GM23338 (cell line): ENCODE results near the gene HOATZ. TPM values are rescaled to one million over a fixed set of nuclear protein-coding genes. Genes with fewer than 3 reads are reported as not detected.

Experiments used
- ATAC-seq: fragments of 200-7000 bp; cut with Tn5 transposase; 3 replicates; pipeline ENCODE4 v1.9.1; 2020
- DNase-seq: peaks from one replicate; pipeline ENCODE4 v3.0.0-alpha.2; 2015; ENCODE audit warnings: low spot score
- H2AFZ ChIP-seq: fragments of 200-600 bp; sonication (generic); 2 replicates; pipeline ENCODE4 v1.8.0; 2016; ENCODE audit warnings: antibody characterized with exemption, mild to moderate bottlenecking, moderate library complexity
- H3F3A ChIP-seq: fragments of 200-600 bp; sonication (generic); replicated peaks from 2 replicates; pipeline ENCODE4 v1.8.0; 2017; ENCODE audit warnings: antibody characterized with exemption, mixed run types, low read depth
- H3K27ac ChIP-seq: fragments of 200-600 bp; sonication (generic); 2 replicates; pipeline ENCODE4 v1.6.1; 2016; ENCODE audit warnings: low read depth
- H3K27me3 ChIP-seq: fragments of 200-600 bp; sonication (generic); 2 replicates; pipeline ENCODE4 v1.8.0; 2016; ENCODE audit warnings: mild to moderate bottlenecking, mixed run types, moderate library complexity; ENCODE audit not compliant: insufficient read depth
- H3K36me3 ChIP-seq: fragments of 200-600 bp; sonication (generic); 2 replicates; pipeline ENCODE4 v1.8.0; 2016; ENCODE audit warnings: mild to moderate bottlenecking; ENCODE audit not compliant: insufficient read depth
- H3K4me1 ChIP-seq: fragments of 200-600 bp; sonication (generic); 2 replicates; pipeline ENCODE4 v1.8.0; 2016; ENCODE audit warnings: mild to moderate bottlenecking, moderate library complexity; ENCODE audit not compliant: insufficient read depth
- H3K4me2 ChIP-seq: fragments of 200-600 bp; sonication (generic); 2 replicates; pipeline ENCODE4 v1.7.1; 2017; ENCODE audit warnings: mixed run types
- H3K4me3 ChIP-seq: fragments of 200-600 bp; sonication (generic); 2 replicates; pipeline ENCODE4 v1.6.1; 2016; ENCODE audit warnings: mixed run types
- H3K79me2 ChIP-seq: fragments of 200-600 bp; sonication (generic); replicated peaks from 2 replicates; pipeline ENCODE4 v1.8.0; 2017; ENCODE audit warnings: mild to moderate bottlenecking; ENCODE audit not compliant: insufficient read depth
- H3K9me2 ChIP-seq: fragments of 200-600 bp; sonication (generic); 2 replicates; pipeline ENCODE4 v1.8.0; 2017; ENCODE audit not compliant: insufficient read depth
- H4K20me1 ChIP-seq: fragments of 200-600 bp; sonication (generic); replicated peaks from 2 replicates; pipeline ENCODE4 v1.8.0; 2017; ENCODE audit warnings: mild to moderate bottlenecking; ENCODE audit not compliant: insufficient read depth
- H3K27ac Mint-ChIP-seq: 2 replicates; pipeline ENCODE4 v1.8.0; 2020; ENCODE audit warnings: inconsistent platforms, mild to moderate bottlenecking, moderate library complexity, mixed read lengths
- H3K27me3 Mint-ChIP-seq: 3 replicates; pipeline ENCODE4 v1.8.0; 2022; ENCODE audit warnings: low read depth, mild to moderate bottlenecking, moderate library complexity, mixed read lengths, inconsistent platforms; ENCODE audit not compliant: insufficient read depth, poor library complexity
- H3K36me3 Mint-ChIP-seq: 3 replicates; pipeline ENCODE4 v1.8.0; 2021; ENCODE audit warnings: low read depth, mild to moderate bottlenecking, inconsistent platforms, moderate library complexity, mixed read lengths
- H3K4me1 Mint-ChIP-seq: 3 replicates; pipeline ENCODE4 v1.8.0; 2020; ENCODE audit warnings: mild to moderate bottlenecking, inconsistent platforms, mixed read lengths
- H3K4me3 Mint-ChIP-seq: 3 replicates; pipeline ENCODE4 v1.8.0; 2021; ENCODE audit warnings: moderate library complexity, mild to moderate bottlenecking, inconsistent platforms, mixed read lengths
- H3K9me3 Mint-ChIP-seq: 3 replicates; pipeline ENCODE4 v1.8.0; 2020; ENCODE audit warnings: moderate library complexity, mild to moderate bottlenecking, inconsistent platforms, mixed read lengths
- CREB1 ChIP-seq: fragments of 250-450 bp; sonication (Bioruptor Pico); IDR thresholded peaks from 2 replicates; pipeline ENCODE4 v1.5.0; 2020; ENCODE audit warnings: low read depth, mild to moderate bottlenecking, moderate library complexity
- EZH2 ChIP-seq: fragments of 200-600 bp; sonication (generic); IDR thresholded peaks from one replicate; pipeline ENCODE4 v1.8.0; 2017; ENCODE audit warnings: antibody characterized with exemption, mild to moderate bottlenecking, low read depth; ENCODE audit not compliant: unreplicated experiment
- EZH2phosphoT487 ChIP-seq: fragments of 200-600 bp; sonication (generic); IDR thresholded peaks from one replicate; pipeline ENCODE4 v1.8.1; 2018; ENCODE audit warnings: antibody characterized with exemption; ENCODE audit not compliant: unreplicated experiment
- NANOG ChIP-seq: IDR thresholded peaks from 2 replicates; pipeline ENCODE4 v1.6.1; 2016; ENCODE audit warnings: antibody characterized with exemption, borderline replicate concordance
- REST ChIP-seq: IDR thresholded peaks from one replicate; pipeline ENCODE4 v1.6.1; 2018; ENCODE audit warnings: antibody characterized with exemption; ENCODE audit not compliant: unreplicated experiment
- STAT1 ChIP-seq: IDR thresholded peaks from one replicate; pipeline ENCODE4 v1.6.1; 2016; ENCODE audit warnings: antibody characterized with exemption; ENCODE audit not compliant: unreplicated experiment
- ZNF331 ChIP-seq: fragments of 250-450 bp; sonication (Bioruptor Pico); IDR thresholded peaks from 2 replicates; pipeline ENCODE4 v1.5.0; 2020; ENCODE audit warnings: low read depth, mild to moderate bottlenecking, moderate library complexity
- polyA plus RNA-seq: library from polyadenylated mRNA; unstranded; fragments of >200 nt; fragmentation: Nextera tagmentation; extraction: Ambion mirVana; gene quantifications from 2 replicates; pipeline ENCODE4 v1.2.1, GENCODE V29; 2016
- total RNA-seq: library from RNA; depleted of rRNA; stranded (reverse); fragments of >200 nt; shearing (Covaris generic); gene quantifications from 2 replicates; pipeline ENCODE4 v1.2.3, GENCODE V29; 2014
- TF ChIP-seq, protein P1 (sequence below), 2 experiments: fragments of 200-600 bp in 1 of 2; sonication (generic) in 1 of 2; conservative IDR thresholded peaks; 2 replicates each; pipeline versions ENCODE4 v1.5.1 to v1.6.1; 2016 to 2017; ENCODE audit warnings: antibody characterized with exemption in 2 of 2, low read depth in 2 of 2, mild to moderate bottlenecking in 2 of 2, moderate library complexity in 1 of 2
- TF ChIP-seq, protein P2 (sequence below): fragments of 250-450 bp; sonication (Bioruptor Pico); IDR thresholded peaks from 2 replicates; pipeline ENCODE4 v1.5.0; 2020; ENCODE audit warnings: mild to moderate bottlenecking, moderate library complexity
- TF ChIP-seq, protein P3 (sequence below): IDR thresholded peaks from 2 replicates; pipeline ENCODE4 v1.6.1; 2016; ENCODE audit warnings: antibody characterized with exemption

The HOATZ gene
- total and polyA plus RNA-seq, 2 experiments from 2014 or later = not detected

- H3K79me2 ChIP-seq = no peaks in the 10 kb centered on the region
- no peak for ATAC-seq
- Mint-ChIP-seq H3K27me3 (no peaks in the 10 kb centered on the region), H3K27ac (no peak overlapping the region), H3K4me3 (no peak overlapping the region), H3K36me3 (no peaks in the 10 kb centered on the region), H3K9me3 (no peaks in the 10 kb centered on the region), H3K4me1 (peaks cover 2% of the 10 kb centered on the region; the same call in 2 of the 3 replicates)
- H2AFZ ChIP-seq = no peak overlapping the region
- H3F3A ChIP-seq = no peaks in the 10 kb centered on the region
- H3K4me3 ChIP-seq = no peak overlapping the region
- peaks cover under 1% of the 10 kb centered on the region; the same call in 1 of the 2 replicates for H3K27me3 ChIP-seq
- H3K36me3 ChIP-seq = no peaks in the 10 kb centered on the region
- H3K4me1 ChIP-seq = peaks cover 7% of the 10 kb centered on the region; the same call in 1 of the 2 replicates
- TF ChIP-seq NANOG (no peak), CREB1 (CRISPR knock-in tag) (no peak), REST (no peak), EZH2 (no peak), STAT1 (no peak), EZH2phosphoT487 (no peak), ZNF331 (no peak)
- TF ChIP-seq, protein P1, sequence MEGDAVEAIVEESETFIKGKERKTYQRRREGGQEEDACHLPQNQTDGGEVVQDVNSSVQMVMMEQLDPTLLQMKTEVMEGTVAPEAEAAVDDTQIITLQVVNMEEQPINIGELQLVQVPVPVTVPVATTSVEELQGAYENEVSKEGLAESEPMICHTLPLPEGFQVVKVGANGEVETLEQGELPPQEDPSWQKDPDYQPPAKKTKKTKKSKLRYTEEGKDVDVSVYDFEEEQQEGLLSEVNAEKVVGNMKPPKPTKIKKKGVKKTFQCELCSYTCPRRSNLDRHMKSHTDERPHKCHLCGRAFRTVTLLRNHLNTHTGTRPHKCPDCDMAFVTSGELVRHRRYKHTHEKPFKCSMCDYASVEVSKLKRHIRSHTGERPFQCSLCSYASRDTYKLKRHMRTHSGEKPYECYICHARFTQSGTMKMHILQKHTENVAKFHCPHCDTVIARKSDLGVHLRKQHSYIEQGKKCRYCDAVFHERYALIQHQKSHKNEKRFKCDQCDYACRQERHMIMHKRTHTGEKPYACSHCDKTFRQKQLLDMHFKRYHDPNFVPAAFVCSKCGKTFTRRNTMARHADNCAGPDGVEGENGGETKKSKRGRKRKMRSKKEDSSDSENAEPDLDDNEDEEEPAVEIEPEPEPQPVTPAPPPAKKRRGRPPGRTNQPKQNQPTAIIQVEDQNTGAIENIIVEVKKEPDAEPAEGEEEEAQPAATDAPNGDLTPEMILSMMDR (conservative IDR thresholded peaks at IDR 0.05; ENCODE audit: low read depth in 2 of 2) = no peak
- TF ChIP-seq, protein P2, sequence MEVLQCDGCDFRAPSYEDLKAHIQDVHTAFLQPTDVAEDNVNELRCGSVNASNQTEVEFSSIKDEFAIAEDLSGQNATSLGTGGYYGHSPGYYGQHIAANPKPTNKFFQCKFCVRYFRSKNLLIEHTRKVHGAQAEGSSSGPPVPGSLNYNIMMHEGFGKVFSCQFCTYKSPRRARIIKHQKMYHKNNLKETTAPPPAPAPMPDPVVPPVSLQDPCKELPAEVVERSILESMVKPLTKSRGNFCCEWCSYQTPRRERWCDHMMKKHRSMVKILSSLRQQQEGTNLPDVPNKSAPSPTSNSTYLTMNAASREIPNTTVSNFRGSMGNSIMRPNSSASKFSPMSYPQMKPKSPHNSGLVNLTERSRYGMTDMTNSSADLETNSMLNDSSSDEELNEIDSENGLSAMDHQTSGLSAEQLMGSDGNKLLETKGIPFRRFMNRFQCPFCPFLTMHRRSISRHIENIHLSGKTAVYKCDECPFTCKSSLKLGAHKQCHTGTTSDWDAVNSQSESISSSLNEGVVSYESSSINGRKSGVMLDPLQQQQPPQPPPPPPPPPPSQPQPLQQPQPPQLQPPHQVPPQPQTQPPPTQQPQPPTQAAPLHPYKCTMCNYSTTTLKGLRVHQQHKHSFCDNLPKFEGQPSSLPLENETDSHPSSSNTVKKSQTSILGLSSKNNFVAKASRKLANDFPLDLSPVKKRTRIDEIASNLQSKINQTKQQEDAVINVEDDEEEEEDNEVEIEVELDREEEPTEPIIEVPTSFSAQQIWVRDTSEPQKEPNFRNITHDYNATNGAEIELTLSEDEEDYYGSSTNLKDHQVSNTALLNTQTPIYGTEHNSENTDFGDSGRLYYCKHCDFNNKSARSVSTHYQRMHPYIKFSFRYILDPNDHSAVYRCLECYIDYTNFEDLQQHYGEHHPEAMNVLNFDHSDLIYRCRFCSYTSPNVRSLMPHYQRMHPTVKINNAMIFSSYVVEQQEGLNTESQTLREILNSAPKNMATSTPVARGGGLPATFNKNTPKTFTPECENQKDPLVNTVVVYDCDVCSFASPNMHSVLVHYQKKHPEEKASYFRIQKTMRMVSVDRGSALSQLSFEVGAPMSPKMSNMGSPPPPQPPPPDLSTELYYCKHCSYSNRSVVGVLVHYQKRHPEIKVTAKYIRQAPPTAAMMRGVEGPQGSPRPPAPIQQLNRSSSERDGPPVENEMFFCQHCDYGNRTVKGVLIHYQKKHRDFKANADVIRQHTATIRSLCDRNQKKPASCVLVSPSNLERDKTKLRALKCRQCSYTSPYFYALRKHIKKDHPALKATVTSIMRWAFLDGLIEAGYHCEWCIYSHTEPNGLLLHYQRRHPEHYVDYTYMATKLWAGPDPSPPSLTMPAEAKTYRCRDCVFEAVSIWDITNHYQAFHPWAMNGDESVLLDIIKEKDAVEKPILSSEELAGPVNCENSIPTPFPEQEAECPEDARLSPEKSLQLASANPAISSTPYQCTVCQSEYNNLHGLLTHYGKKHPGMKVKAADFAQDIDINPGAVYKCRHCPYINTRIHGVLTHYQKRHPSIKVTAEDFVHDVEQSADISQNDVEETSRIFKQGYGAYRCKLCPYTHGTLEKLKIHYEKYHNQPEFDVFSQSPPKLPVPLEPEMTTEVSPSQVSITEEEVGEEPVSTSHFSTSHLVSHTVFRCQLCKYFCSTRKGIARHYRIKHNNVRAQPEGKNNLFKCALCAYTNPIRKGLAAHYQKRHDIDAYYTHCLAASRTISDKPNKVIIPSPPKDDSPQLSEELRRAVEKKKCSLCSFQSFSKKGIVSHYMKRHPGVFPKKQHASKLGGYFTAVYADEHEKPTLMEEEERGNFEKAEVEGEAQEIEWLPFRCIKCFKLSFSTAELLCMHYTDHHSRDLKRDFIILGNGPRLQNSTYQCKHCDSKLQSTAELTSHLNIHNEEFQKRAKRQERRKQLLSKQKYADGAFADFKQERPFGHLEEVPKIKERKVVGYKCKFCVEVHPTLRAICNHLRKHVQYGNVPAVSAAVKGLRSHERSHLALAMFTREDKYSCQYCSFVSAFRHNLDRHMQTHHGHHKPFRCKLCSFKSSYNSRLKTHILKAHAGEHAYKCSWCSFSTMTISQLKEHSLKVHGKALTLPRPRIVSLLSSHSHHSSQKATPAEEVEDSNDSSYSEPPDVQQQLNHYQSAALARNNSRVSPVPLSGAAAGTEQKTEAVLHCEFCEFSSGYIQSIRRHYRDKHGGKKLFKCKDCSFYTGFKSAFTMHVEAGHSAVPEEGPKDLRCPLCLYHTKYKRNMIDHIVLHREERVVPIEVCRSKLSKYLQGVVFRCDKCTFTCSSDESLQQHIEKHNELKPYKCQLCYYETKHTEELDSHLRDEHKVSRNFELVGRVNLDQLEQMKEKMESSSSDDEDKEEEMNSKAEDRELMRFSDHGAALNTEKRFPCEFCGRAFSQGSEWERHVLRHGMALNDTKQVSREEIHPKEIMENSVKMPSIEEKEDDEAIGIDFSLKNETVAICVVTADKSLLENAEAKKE (CRISPR knock-in tag) = no peak
- TF ChIP-seq, protein P3, sequence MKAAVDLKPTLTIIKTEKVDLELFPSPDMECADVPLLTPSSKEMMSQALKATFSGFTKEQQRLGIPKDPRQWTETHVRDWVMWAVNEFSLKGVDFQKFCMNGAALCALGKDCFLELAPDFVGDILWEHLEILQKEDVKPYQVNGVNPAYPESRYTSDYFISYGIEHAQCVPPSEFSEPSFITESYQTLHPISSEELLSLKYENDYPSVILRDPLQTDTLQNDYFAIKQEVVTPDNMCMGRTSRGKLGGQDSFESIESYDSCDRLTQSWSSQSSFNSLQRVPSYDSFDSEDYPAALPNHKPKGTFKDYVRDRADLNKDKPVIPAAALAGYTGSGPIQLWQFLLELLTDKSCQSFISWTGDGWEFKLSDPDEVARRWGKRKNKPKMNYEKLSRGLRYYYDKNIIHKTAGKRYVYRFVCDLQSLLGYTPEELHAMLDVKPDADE = no peak
- H3K9me2 ChIP-seq = no peaks in the 10 kb centered on the region
- no peaks in the 10 kb centered on the region for H4K20me1 ChIP-seq
- no peak overlapping the region for H3K27ac ChIP-seq
- H3K4me2 ChIP-seq = no peak overlapping the region
- no peak for DNase-seq
These were observed 6.6 kb downstream of the HOATZ start for GRCh38 chr11:111521135-111521534.
